Superior temporal gyrus (tissue), 1 donor: ENCODE results near the gene RAI2.
"Not testable (repeated sequence)": the region's sequence is repeated elsewhere in the genome, so short reads cannot be mapped to it uniquely, and the experiment has no call there.

Source experiments
- DNase-seq: peaks from one replicate; pipeline ENCODE4 v3.0.0-alpha.2; 2016; ENCODE audit errors: extremely low spot score

The RAI2 gene

DNA sequence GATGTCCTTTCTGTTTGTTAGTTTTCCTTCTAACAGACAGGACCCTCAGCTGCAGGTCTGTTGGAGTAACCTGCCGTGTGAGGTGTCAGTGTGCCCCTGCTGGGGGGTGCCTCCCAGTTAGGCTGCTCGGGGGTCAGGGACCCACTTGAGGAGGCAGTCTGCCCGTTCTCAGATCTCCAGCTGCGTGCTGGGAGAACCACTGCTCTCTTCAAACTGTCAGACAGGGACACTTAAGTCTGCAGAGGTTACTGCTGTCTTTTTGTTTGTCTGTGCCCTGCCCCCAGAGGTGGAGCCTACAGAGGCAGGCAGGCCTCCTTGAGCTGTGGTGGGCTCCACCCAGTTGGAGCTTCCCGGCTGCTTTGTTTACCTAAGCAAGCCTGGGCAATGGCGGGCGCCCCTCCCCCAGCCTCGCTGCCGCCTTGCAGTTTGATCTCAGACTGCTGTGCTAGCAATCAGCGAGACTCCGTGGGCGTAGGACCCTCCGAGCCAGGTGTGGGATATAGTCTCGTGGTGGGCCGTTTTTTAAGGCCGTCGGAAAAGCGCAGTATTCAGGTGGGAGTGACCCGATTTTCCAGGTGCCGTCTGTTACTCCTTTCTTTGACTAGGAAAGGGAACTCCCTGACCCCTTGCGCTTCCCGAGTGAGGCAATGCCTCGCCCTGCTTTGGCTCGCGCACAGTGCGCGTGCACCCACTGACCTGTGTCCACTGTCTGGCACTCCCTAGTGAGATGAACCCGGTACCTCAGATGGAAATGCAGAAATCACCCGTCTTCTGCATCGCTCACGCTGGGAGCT, 74.3 kb downstream of the RAI2 start:
- DNase-seq = not testable (repeated sequence)

DNA sequence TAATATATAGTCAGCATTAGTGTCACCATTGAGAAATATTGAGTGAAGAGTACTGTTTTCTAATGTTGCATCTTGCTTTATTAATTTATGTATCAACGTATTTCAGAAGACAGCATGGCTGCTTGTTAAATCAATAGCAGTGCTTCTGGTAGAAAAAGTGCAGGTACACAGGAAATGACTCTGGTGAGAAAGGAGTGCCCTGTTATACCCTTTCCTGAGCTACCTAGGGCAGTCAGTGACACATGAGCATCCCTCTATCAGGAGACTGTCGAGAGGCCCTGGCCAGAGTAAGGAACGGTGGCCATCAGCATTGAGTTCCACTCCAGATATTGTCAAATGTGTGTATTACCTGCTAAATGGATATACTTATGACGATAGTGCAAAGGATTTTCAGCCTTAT, 81.7 kb downstream of the RAI2 start:
- no peak for DNase-seq

DNA sequence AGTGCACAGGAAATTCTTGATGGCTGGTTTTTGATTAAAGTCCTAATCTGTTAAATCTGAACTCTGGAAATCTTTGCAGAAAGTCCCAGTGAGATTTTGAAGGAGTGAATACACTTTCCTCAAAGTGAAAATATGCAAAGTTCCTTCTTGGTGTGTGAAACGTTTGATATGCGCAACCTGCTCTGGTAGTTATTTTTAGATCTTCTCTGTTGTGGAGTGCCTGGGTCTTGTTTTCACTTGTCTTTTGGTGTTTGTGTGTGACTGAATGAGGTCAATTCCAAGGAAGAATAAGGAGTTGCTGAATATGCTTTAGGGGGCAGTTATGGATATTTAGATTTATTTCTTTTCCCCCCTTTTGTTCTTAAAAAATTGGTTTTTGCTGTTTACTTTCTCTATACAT, 82.1 kb downstream of the RAI2 start:
- DNase-seq = no peak

DNA sequence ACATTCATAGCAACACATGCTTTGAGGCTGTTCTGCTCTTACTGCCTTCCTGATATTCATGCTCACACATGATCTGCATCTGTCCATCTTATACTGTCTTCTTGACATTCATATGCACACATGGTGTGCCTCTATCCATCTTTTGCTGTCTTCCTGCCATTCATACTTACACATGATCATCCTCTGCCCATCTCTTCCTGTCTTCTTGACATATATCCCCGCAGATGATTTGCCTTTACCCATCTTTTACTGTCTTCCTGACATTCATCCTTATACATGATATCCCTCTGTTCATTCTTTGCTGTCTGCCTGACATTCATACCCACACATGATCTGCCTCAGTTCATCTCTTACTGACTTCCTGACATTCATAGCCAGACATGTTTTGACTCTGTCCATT, 87.0 kb downstream of the RAI2 start:
- no peak for DNase-seq

DNA sequence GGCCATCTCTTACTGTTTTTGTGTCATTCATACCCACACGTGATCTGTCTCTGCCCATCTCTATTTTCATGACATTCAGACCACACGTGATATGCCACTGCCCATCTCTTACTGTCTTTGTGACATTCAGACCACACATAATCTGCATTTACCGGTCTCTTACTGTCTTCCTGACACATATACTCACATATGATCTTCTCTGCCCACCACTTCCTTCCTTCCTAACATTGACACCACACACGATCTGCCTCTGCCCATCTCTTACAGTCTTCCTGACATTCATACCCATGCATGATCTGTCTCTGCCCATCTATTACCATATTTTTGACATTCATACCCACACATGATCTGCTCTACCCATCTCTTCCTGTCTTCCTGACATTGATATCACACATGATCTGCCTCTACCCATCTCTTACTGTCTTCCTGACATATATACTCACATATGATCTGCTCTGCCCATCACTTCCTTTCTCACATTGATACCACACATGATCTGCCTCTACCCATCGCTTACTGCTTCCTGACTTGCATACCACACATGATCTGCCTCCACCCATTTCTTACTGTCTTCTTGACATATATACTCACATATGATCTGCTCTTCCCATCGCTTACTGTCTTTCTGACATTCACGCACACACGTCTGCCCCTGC, 87.7 kb downstream of the RAI2 start:
- DNase-seq = no peak

DNA sequence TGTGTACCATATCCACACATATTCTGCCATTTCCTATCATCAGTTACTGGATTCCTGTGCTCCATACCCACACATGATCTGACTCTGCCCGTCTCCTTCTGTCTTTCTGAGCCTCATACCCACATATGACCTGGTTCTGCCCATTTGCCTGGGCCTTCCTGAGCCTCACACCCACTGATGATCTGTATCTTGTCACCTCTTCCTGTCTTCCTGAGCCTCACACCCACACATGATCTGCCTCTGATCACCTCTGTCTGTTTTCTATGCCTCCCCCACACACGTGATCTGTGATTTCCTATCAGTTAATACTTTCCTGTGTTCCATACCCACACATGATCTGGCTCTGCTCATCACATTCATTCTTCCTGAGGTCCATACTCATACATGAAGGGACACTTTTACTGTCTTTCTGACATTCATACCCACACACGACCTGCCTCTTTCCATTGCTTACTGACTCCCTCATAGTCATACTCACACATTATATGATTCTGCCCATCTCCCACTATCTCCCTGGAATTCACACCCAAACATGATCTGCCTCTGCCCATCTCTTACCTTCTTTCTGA, 91.3 kb downstream of the RAI2 start:
- no peak for DNase-seq

DNA sequence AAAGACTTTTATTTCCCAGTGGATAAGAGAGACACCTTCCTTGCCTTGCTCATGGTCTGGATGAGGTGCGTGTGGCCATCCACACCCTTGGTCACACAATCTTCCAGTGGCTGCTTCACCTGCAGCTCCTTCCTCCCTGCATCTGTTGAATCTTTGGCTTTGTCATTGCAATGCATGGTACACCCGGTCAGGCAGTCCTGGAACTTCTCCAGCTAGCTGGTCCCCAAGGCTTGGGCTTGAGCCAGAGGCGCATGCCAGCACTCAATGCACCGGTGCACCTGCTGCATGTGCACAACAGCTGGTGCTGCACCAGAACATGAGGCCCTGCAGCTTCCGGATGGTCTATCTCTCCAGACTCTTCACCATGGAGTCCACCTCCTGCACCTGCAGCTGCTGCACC, 92.1 kb downstream of the RAI2 start:
- DNase-seq = no peak

DNA sequence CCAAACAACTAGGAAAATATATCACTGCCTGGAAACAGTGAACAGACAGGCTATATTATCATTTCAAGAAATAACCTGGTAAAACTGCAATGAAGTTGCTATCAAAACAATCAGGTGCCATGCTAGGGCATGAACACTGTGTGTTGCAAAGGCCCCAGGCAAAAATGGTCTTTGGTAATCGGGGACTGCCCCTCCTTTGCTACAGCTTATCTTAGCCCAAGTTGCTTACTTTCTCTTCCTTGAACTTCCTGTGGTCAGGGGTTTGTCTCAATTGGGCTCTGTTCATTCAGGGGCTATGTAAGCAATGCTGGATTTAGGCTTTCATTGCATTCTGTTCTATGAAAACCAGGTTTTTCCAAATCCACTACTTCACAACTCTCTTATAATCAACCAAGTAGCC, 93.4 kb downstream of the RAI2 start:
- DNase-seq = no peak

DNA sequence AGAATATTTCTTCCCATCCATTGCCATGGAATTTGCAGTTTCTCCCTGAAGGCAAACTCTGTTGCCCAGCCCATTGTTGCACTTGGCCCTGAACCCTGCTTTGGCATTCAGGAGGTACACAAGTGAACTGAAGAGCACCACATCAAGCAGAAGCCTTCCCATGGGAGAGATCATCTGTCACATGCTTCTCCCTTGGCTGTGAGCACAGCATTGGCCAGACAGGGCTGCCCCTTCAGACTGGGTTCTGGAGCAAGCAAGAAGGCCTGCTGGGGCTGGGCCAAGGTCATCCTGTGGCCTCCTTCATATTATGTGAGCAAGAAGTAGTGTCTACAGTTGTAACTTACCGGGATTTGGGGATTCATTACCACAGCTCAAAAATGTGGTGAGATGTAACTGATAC, 101.1 kb downstream of the RAI2 start:
- no peak for DNase-seq

DNA sequence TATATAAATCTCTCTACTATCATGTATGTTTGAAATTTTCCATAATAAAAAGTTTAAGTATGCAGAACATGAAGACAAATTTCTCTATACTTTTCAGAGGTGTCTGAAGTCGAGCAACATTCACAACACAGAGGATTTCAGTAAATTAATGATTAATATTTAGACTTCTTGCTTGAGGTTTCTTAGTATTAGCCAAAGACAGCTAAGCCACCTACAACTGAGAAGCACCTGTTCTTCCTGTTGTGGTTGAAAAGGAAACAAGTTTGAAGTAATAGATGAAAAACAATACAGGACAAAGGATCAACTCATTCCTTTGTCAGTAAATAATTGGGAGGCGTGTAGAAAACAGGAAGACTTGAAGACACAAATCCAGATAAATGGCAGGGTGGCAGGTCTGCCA, 102.7 kb downstream of the RAI2 start:
- DNase-seq = no peak

DNA sequence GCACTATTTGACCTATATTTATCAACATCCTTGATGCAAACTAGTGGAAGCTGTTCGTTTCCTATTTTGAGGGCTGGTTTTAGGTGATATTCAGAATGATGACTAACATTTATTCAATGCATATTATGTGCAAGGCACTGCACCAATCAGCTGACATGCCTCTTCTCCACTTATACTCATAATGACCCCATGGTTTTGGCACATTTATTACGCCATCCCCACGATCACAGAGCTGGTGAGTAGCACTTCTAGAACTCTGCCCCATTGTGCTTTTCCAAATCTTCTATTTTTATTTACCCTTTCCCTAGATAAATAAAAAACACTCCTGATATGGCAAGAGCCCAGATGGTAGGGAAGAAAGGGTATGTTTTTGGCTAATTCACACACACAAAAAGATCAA, 110.7 kb downstream of the RAI2 start:
- no peak for DNase-seq
